ENCODE data around the gene COBL. TPM values are rescaled to one million over a fixed set of nuclear protein-coding genes. Genes with fewer than 3 reads are reported as not detected.

Gene COBL, protein sequence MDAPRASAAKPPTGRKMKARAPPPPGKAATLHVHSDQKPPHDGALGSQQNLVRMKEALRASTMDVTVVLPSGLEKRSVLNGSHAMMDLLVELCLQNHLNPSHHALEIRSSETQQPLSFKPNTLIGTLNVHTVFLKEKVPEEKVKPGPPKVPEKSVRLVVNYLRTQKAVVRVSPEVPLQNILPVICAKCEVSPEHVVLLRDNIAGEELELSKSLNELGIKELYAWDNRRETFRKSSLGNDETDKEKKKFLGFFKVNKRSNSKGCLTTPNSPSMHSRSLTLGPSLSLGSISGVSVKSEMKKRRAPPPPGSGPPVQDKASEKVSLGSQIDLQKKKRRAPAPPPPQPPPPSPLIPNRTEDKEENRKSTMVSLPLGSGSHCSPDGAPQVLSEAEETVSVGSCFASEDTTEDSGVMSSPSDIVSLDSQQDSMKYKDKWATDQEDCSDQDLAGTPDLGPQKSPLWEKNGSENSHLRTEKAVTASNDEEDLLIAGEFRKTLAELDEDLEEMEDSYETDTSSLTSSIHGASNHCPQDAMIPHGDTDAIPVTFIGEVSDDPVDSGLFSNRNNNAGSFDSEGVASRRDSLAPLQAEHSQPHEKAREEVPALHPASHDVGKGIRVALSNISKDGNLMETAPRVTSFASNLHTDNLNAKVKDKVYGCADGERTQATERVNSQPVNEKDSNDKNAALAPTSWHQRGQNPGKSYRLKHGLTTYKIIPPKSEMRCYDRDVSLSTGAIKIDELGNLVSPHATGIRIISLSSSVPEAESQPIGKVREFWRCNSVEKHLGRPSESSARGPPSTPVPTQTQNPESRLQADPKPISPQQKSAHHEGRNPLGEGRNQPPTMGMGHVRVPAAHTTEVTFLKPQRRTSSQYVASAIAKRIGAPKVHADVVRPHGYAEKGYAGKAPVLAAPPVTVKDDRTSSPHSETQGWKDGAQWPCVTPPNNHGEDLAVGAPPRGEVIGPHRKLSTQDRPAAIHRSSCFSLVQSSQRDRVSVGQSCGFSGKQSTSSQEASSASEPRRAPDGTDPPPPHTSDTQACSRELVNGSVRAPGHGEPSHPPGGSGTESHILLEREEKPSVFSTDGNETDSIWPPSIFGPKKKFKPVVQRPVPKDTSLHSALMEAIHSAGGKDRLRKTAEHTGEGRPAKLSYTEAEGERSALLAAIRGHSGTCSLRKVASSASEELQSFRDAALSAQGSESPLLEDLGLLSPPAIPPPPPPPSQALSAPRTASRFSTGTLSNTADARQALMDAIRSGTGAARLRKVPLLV
- 4.1 to 5.9 TPM (median 4.5 TPM) in 5 replicates for total RNA-seq (2022; extraction: Qiagen RNA extraction; ENCODE audit: low read depth)

DNA sequence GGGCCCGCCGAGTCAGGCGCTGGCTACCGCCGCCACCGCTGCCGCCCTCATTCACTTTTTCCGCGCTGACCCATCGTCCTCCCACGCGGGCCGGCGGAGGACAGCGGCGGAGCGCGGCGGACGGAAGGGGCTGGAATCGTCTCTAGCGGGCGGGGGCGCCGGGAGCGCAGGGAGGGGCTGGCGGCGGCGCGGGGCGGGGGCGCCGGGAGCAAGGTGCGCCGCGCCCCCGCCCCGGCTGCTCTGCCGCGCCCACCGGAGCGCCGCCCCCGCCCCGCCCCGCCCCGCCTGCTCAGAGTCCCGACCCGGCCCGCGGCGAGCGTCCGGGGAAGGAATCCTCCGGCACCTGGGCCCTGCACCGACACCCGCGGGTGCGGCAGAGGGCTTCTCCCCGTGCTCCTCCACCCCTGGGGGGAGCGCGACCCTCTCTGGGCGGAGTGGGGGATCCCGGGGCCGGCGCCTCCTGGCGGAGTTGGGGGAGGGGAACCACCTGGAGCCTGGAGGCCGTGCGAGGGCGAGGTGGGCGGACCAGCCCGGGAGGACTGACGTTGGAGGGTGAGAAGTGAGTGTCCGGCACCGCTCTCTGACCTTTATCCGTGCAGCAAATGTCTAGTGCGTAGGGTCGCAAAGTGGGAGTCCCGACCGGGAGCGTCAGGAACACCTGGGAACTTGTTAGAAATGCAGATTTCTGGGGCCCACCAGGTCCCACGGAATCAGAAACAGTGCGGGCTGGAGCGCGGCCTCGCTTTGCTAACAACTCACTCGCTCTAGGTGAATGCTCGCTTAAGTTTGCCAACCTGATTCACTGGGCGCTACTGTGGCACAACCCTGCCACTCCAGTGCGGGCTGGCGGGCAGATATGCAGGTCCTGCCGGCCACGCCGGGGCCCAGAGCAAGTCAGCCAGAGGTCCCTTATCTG is at the start of gene COBL:
Gene COBL, minus strand, starts transcription at position 144 of the 916 bp plus-strand sequence. CDS start 176 bp downstream, outside the sequence.

Measured in A549 treated with ZK216348 at 1 μM for 4 hours (cell line).